ENCODE measurements around the gene PLCL1. TPM values are rescaled to one million over a fixed set of nuclear protein-coding genes. Genes with fewer than 3 reads are reported as not detected.
A peak's percentile ranks its signal among the peaks of the same experiment; 100 is the strongest.

The PLCL1 gene
- total RNA-seq, 1 donor from 2014 or later, result 78.6 TPM

DNA sequence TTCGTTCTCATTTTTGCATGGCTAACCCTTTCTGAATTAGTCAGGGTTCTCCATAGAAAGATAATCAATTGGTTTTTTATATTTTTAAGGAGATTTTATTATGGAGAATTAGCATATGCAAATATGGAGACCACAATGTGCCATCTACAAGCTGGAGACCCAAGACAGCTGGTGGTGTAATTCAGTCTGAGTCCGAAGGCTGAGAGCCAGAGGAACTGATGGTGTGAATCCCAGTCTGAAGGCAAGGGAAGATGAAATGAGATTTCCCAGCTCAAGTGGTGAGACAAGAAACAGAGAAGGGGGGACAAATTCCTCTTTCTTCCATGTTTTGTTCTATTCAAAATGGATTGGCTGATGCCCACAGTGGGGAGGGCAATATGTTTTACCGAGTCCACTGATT, 80.7 kb downstream of the PLCL1 start:
- TF ChIP-seq CTCF (IDR thresholded peaks at IDR 0.05; ENCODE audit: borderline replicate concordance), result no peak
- Histone ChIP-seq H3K4me3 (no peak overlapping the region), H3K36me3 (no peaks in the 10 kb centered on the region), H3K9me3 (replicated peaks) (no peaks in the 10 kb centered on the region), H3K27ac (replicated peaks) (peak overlapping the region; percentile 82), H3K4me1 (peaks cover 74% of the 10 kb centered on the region), H3K27me3 (ENCODE audit: low read depth) (no peaks in the 10 kb centered on the region)
- no peak for DNase-seq
- intact Hi-C loops (cut with micrococcal nuclease), result no loop called here

- TF ChIP-seq CTCF (IDR thresholded peaks at IDR 0.05; ENCODE audit: borderline replicate concordance), result no peak
- no peak for DNase-seq
- Histone ChIP-seq H3K27me3 (ENCODE audit: low read depth) (no peaks in the 10 kb centered on the region), H3K27ac (replicated peaks) (no peak overlapping the region), H3K9me3 (replicated peaks) (no peaks in the 10 kb centered on the region), H3K4me1 (peaks cover 73% of the 10 kb centered on the region), H3K4me3 (no peak overlapping the region), H3K36me3 (no peaks in the 10 kb centered on the region)
- intact Hi-C loops (cut with micrococcal nuclease), result no loop called here
Measured at GRCh38 chr2:197885587-197885986, 81.2 kb downstream of the PLCL1 start.

DNA sequence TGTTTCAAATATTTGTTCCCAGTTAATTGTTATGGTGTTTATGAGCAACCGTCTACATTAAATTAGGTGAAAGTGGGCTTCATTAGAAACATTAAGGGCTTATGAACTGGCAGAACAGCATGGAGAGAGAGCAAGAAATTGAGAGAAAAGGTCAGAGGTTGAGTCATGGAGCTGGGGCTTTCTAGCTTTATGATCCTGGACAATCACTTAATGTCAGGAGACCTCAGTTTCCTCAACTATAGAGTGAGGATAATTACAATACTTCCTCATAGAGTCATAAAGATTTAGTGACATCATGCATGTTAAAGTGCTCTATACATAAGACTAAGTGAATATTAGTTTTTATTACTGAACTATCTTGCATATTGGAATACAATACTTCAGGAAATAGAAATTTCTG, 83.9 kb downstream of the PLCL1 start:
- TF ChIP-seq CTCF (IDR thresholded peaks at IDR 0.05; ENCODE audit: borderline replicate concordance), result no peak
- Histone ChIP-seq H3K4me1 (peaks cover 73% of the 10 kb centered on the region), H3K36me3 (no peaks in the 10 kb centered on the region), H3K27ac (replicated peaks) (peak overlapping the region; percentile 30), H3K4me3 (no peak overlapping the region), H3K27me3 (ENCODE audit: low read depth) (no peaks in the 10 kb centered on the region), H3K9me3 (replicated peaks) (no peaks in the 10 kb centered on the region)
- no peak for DNase-seq
- intact Hi-C loops (cut with micrococcal nuclease), result no loop called here

DNA sequence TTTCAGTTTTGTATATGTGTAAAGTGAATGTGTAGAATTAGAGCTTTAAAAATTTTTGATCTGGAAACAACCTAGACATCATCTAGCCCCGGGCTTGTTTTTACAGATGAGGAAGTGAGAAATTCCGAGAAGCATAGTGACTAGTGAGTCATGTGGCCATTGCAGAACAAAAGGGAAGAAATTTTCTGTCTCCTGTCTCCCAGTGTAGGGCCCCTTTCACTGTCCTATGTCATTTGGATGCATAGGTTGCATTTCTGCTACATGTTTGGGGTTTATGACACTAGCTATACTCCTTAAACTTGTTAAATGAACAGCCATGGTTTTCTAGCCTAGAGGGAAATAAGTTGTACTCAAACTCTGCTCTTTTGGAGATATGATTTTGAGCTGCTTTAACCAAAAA, 84.6 kb downstream of the PLCL1 start:
- intact Hi-C loops (cut with micrococcal nuclease), result no loop called here
- DNase-seq, result no peak
- Histone ChIP-seq H3K9me3 (replicated peaks) (no peaks in the 10 kb centered on the region), H3K4me3 (no peak overlapping the region), H3K4me1 (peaks cover 73% of the 10 kb centered on the region), H3K27ac (replicated peaks) (peak overlapping the region; percentile 30), H3K36me3 (no peaks in the 10 kb centered on the region), H3K27me3 (ENCODE audit: low read depth) (peaks cover 5% of the 10 kb centered on the region)
- no peak for TF ChIP-seq CTCF (IDR thresholded peaks at IDR 0.05; ENCODE audit: borderline replicate concordance)

- H3K27ac ChIP-seq (replicated peaks), result peak overlapping the region; percentile 30
- H3K4me3 ChIP-seq, result no peak overlapping the region
- intact Hi-C loops (cut with micrococcal nuclease), result no loop called here
- peaks cover 5% of the 10 kb centered on the region for H3K27me3 ChIP-seq (ENCODE audit: low read depth)
- H3K36me3 ChIP-seq, result no peaks in the 10 kb centered on the region
- H3K9me3 ChIP-seq (replicated peaks), result no peaks in the 10 kb centered on the region
- H3K4me1 ChIP-seq, result peaks cover 73% of the 10 kb centered on the region
- no peak for DNase-seq
- no peak for TF ChIP-seq CTCF (IDR thresholded peaks at IDR 0.05; ENCODE audit: borderline replicate concordance)
Measured at GRCh38 chr2:197890168-197890567, 85.8 kb downstream of the PLCL1 start.

All from left ventricle myocardium inferior (tissue), 1 donor.